ENCODE data around the gene STAT5B.

DNA sequence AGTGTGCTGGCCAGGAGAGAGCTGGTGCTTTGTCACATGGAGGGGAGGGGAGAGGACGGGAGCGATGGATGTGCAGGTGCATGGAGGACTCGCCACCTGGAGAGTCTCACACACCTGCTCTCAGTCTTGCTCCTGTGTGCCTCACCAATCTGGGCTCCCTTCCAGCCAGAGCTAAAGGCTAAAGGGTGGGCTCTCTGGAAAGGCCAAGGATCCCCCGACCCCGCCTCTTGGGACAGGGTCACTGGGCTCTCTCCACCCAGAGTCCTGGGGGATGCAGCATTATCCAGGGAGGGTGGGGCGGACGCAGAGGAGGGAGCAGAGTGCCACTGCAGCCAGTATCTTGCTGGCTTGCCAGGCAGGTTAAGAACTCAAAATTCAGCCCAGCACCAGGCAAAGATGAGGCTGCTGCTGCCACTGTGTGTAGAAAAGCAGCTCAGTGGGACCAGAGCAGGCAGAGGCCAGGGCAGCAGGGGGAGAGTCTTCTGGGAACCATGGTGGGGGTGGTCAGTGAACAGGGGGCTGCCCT is 5.4 kb upstream of the STAT5B start:
- TF ChIP-seq POLR2AphosphoS5 (IDR thresholded peaks at IDR 0.05; ENCODE audit: low read depth, low read length) (no peak), POLR2A (IDR thresholded peaks at IDR 0.05; ENCODE audit: low read depth, low read length) (no peak)

Measured in GM12892 (cell line).